Right lobe of liver (tissue), 6 donors: ENCODE measurements around the gene PKM. TPM values are rescaled to one million over a fixed set of nuclear protein-coding genes. Genes with fewer than 3 reads are reported as not detected.
A peak's percentile ranks its signal among the peaks of the same experiment; 100 is the strongest.

Experiments used
- ATAC-seq, 4 donors: fragments of 200-7000 bp; cut with Tn5 transposase; one replicate each; pipeline ENCODE4 v1.9.1; 2020; ENCODE audit warnings: mild to moderate bottlenecking in 4 of 4, moderate library complexity in 4 of 4
- DNase-seq, 3 donors: peaks; one replicate each; pipeline ENCODE4 v3.0.0-alpha.2; 2020
- H3K27ac ChIP-seq, 3 donors: fragments of 200-600 bp; one replicate each; pipeline ENCODE4 v1.8.0; 2022
- H3K27me3 ChIP-seq, 2 donors: fragments of 200-600 bp; one replicate each; pipeline ENCODE4 v1.8.0; 2022
- H3K36me3 ChIP-seq, 4 donors: fragments of 200-600 bp; sonication (generic) in 1 of 4; one replicate each; pipeline versions ENCODE4 v1.5.1 to v1.8.0; 2017 to 2022; ENCODE audit warnings: control low read depth in 1 of 4
- H3K4me1 ChIP-seq, 4 donors: fragments of 200-600 bp; sonication (generic) in 1 of 4; one replicate each; pipeline versions ENCODE4 v1.5.1 to v1.8.0; 2017 to 2022; ENCODE audit warnings: control low read depth in 1 of 4
- H3K4me3 ChIP-seq, 3 donors: fragments of 200-600 bp; one replicate each; pipeline ENCODE4 v1.8.0; 2022
- H3K9me3 ChIP-seq, 4 donors: fragments of 200-600 bp; sonication (generic) in 1 of 4; one replicate each; pipeline versions ENCODE4 v1.5.1 to v1.8.0; 2017 to 2022; ENCODE audit warnings: control low read depth in 1 of 4
- CTCF ChIP-seq, 4 donors: fragments of 200-600 bp in 3 of 4; fragments of 450-650 bp in 1 of 4; IDR thresholded peaks; one replicate each; pipeline versions ENCODE4 v1.5.1 to v1.8.0; 2016 to 2022; ENCODE audit warnings: antibody characterized with exemption in 4 of 4, mild to moderate bottlenecking in 2 of 4
- POLR2A ChIP-seq: fragments of 450-650 bp; IDR thresholded peaks from one replicate; pipeline ENCODE4 v1.6.1; 2017; ENCODE audit warnings: antibody characterized with exemption, mild to moderate bottlenecking
- whole genome bisulfite sequencing: methylation state at CpG from one replicate; pipeline ENCODE4 v1.1.6; 2018; ENCODE audit warnings: low coverage, low lambda C conversion rate; ENCODE audit not compliant: insufficient coverage; ENCODE audit errors: missing lambda C conversion rate; 5-methylcytosine and 5-hydroxymethylcytosine counted together
- intact Hi-C, 2 donors: fragments of 100-400 bp; cut with DNase I; formaldehyde crosslinking; loops; one replicate each; pipeline versions ENCODE4 v1.11.2 to v1.14.1; 2022
- total RNA-seq, 6 experiments: library from RNA; depleted of rRNA in 2 of 6; stranded (reverse); fragments of >200 nt in 2 of 6; fragmentation: NEBNext Ultra II Directional in 3 of 6; extraction: Animal tissue kit (Norgen Biotek cat#: 25700) in 3 of 6; gene quantifications; one replicate each; pipeline versions ENCODE4 v1.1.0 to v1.2.4, GENCODE V29; 2016 to 2023
- donor health status: DM: no; HTN: yes; CAD: no.
- donor health status: DM: no; HTN: no; CAD: no.
- donor health status: DM: no; HTN: no; CAD: no.
- donor health status: DM: no; HTN: yes; CAD: no.
- donor health status: DM: no; HTN: yes; CAD: no.

Gene PKM
- total RNA-seq, 6 experiments from 2014 or later = 18.4 to 106 (median 27.2) TPM

DNA sequence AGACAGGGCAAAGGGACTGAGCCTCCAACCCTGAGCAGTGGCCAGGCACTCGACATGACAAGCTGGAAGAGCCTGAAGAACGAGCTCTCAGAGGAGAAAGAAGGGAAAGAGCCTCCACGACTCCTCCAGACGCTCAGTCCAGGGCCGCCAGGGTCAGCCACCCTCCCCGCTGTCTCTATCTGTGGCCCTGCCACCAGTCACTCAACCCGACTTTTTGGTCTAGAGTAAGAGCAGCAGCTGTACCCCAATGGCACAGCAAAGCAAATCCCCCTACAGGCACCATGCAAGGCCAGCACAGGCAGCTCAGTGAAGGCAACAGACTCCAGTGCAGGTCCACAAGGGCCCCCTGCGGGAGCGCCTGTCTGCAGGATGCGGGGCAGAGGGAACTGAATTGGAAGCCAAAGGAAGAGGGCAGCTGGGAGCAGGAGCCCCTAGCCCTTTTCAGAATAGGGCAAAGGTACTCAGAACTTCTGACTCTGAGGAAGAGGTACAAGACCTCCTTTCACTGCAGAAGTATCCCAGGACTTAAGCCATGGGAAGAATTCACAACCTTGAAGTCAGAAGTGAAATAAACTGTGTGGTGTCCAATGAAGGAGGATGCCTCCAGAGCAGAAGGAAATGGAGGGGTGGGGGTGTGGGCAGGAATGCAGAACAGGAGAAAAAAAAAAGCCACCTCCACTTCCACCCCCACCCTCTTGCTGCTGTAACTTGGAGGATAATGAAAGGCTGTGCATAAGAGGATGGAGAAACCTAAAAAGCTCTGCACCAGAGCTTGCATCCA, 24.9 kb downstream of the PKM start:
- no peaks in the 10 kb centered on the region for H3K9me3 ChIP-seq
- no peak overlapping the region for H3K4me3 ChIP-seq
- intact Hi-C loops = loop anchor here in 1 of 2 donors (10.0 kb wide), 1 partner anchor 79 kb away; no protein-coding TSS in a partner anchor
- no peak for TF ChIP-seq CTCF (IDR thresholded peaks at IDR 0.05)
- no peak for TF ChIP-seq POLR2A
- peaks cover 0 to 3% of the 10 kb centered on the region in 2 donors for H3K27me3 ChIP-seq
- peaks cover 0 to 40% (median 9%) of the 10 kb centered on the region in 4 donors for H3K36me3 ChIP-seq
- no peak overlapping the region for H3K27ac ChIP-seq
- no peak for ATAC-seq
- DNase-seq = no peak
- peaks cover 0 to 8% (median 0%) of the 10 kb centered on the region in 4 donors for H3K4me1 ChIP-seq
- WGBS = 92% methylated on average over 8 of the region's 10 CpGs

DNA sequence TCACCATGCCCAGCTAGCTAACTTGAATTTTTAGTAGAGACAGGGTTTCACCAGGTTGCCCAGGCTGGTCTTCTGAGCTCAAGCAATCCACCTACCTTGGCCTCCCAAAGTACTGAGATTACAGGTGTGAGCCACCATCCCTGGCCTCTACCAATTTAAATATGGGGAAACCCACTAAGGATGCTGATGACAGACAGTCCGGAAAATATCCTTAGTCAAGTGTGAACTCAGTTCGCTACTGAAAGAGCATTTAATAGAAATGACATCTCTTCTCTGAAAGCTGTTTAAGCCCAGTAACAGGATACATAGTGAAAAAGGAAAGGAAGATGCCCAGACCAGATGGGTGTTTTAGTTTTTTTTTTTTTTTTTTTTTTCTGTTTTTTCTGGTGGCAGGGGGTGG, 25.7 kb downstream of the PKM start:
- ATAC-seq (no peak), DNase-seq (no peak)
- Histone ChIP-seq H3K9me3 (no peaks in the 10 kb centered on the region), H3K27me3 (peaks cover 0 to 3% of the 10 kb centered on the region in 2 donors), H3K4me1 (no peaks in the 10 kb centered on the region), H3K4me3 (no peak overlapping the region), H3K36me3 (peaks cover 0 to 40% (median 9%) of the 10 kb centered on the region in 4 donors), H3K27ac (no peak overlapping the region)
- intact Hi-C loops = loop anchor here in 1 of 2 donors (10.0 kb wide), 1 partner anchor 80 kb away; no protein-coding TSS in a partner anchor
- WGBS = 69% methylated on average over 2 of the region's 2 CpGs
- no peak for TF ChIP-seq CTCF (IDR thresholded peaks at IDR 0.05)
- TF ChIP-seq POLR2A = no peak

DNA sequence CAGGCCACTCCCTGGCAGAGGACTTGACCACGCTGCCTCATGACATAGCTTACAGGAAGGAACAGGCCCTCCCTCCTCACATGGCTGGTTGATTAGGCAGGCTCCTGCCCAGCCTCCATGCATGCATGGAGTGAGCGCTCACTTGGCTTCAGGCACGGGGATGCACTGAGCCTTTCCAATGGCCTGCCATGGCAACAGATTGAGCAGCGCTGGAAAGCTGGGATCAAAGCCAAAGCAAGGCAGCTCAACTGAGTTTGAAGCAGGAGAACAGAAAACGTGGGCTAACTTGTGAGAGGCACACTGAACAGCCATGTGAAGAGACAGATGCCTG, 27.5 kb downstream of the PKM start:
- Histone ChIP-seq H3K4me3 (no peak overlapping the region), H3K4me1 (no peaks in the 10 kb centered on the region), H3K9me3 (no peaks in the 10 kb centered on the region), H3K27me3 (peaks cover 0 to 3% of the 10 kb centered on the region in 2 donors), H3K36me3 (peaks cover 0 to 33% (median 8%) of the 10 kb centered on the region in 4 donors), H3K27ac (no peak overlapping the region)
- no peak for TF ChIP-seq CTCF (IDR thresholded peaks at IDR 0.05)
- no peak for TF ChIP-seq POLR2A
- WGBS = 38% methylated on average over 4 of the region's 5 CpGs
- DNase-seq (no peak), ATAC-seq (peak in 1 of 4 donors; percentile 34)
- intact Hi-C loops = loop anchor here in 1 of 2 donors (10.0 kb wide), 1 partner anchor 81 kb away; no protein-coding TSS in a partner anchor

GRCh38 chr15:72202801-72203506, 28.0 kb downstream of the PKM start:
- TF ChIP-seq POLR2A = no peak
- TF ChIP-seq CTCF (IDR thresholded peaks at IDR 0.05) = no peak
- no peak overlapping the region for H3K27ac ChIP-seq
- ATAC-seq (no peak), DNase-seq (no peak)
- H3K4me1 ChIP-seq = no peaks in the 10 kb centered on the region
- 89% methylated on average over 6 of the region's 8 CpGs for whole genome bisulfite sequencing
- intact Hi-C loops = loop anchor here in 1 of 2 donors (10.0 kb wide), 1 partner anchor 82 kb away; no protein-coding TSS in a partner anchor
- peaks cover 0 to 28% (median 7%) of the 10 kb centered on the region in 4 donors for H3K36me3 ChIP-seq
- H3K9me3 ChIP-seq = no peaks in the 10 kb centered on the region
- H3K4me3 ChIP-seq = no peak overlapping the region
- H3K27me3 ChIP-seq = no peaks in the 10 kb centered on the region
